Measurements from ENCODE around the gene EVC2.
"Not testable (repeated sequence)": the region's sequence is repeated elsewhere in the genome, so short reads cannot be mapped to it uniquely, and the experiment has no call there.

The EVC2 gene

DNA sequence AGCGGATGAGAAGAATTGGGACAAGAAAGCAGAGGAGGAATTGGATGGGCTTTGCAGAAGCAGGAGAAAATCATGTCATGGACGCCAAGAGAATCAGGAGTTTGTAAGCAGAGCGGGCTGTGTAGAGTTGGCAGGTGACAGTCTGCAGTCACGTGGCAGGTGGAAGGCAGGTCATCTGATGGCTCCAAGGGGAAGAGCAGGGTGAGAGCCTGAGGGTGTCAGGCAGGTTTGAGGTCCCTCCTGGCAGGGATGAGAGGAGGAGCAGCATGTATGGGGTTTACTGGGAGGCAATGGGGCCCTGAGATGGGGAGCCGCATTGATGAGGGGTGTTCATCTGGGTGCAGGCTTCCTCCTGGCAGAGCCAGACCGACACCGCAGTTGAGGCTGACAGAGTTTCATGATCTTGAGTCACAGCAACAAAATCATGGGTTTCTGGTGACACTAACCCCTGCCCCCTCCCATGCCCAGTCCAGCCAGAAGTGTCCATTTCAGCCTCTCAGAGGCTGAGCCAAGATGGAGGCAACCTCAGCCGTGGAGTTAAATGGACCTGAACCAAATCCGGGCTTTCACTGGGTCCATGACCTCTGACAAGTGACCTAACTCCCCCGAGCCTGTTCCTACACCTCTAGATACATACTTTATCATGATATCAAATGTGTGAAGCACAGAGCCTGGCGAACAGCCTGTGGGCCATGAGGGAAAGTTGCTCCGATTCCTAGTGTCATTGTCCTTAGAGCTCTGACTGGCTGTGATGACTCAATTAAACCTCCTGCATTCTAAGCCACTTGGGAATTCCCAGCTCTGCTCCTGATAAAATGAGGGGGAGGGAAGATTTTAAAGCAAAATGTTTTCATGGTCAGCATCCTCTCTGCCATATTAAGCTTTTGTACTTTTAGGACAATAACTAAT lies 38.7 kb upstream of the EVC2 start:
- DNase-seq (ENCODE audit: low read depth in 1 of 2, low spot score in 1 of 2), result no peak

GRCh38 chr4:5746250-5746649 lies 37.9 kb upstream of the EVC2 start:
- no peak for DNase-seq (ENCODE audit: low read depth in 1 of 2, low spot score in 1 of 2)

DNA sequence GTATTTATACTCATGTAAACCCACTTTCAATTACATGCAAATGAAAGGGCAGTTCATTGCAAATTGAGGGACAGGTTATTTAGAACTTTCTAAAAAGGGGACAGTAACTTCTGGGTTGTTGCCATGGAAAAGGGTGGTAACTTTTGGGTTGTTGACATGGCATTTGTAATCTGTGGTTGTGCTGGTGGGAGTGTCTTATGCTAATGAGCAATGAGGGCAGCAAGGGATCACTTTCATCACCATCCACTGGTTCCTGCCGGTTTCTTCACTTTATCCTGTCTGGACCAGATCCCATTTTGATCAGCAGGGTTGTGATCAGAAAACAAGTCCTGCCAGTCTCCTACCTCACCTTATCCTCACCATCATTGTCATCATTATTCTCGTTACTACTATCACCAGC lies 34.6 kb upstream of the EVC2 start:
- no peak for DNase-seq (ENCODE audit: low read depth in 1 of 2, low spot score in 1 of 2)

- no peak for DNase-seq (ENCODE audit: low read depth in 1 of 2, low spot score in 1 of 2)
Measured at GRCh38 chr4:5742388-5742787, 34.0 kb upstream of the EVC2 start.

DNA sequence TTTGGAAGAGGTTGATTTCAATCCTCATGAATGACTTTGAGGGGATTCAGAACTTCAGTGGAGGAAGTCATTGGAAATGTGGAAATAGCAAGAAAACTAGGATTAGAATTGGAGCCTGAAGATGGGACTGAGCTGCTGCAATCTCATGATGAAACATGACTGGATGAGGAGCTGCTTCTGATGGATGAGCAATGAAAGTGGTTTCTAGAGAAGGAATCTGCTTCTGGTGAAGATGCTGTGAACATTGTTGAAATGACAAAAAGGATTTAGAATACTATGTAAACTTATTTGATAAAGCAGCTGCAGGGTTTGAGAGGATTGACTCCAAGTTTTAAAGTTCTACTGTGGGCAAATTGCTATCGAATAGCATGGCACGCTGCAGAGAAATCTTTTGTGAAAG lies 29.7 kb upstream of the EVC2 start:
- no peak for DNase-seq (ENCODE audit: low read depth in 1 of 2, low spot score in 1 of 2)

DNA sequence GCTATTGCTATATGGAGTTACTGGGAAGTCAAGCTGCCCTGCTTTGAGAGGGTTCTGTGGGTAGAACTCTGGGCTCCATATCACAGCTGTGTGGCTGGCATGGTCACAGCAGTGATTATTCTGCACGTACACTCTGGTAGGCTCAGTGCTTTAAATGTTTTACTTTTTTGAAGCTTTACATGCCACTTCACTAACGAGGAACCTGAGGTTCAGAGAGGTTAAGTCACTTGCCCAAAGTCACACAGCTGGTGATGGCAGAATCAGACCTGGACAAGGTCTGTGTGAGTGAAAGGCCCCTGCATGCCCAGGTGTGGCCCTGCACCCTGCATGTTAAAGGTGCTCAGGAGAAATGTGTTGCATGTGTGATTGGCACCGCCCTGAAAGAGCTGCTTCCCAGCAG lies 27.1 kb upstream of the EVC2 start:
- DNase-seq (ENCODE audit: low read depth in 1 of 2, low spot score in 1 of 2), result no peak

- DNase-seq (ENCODE audit: low read depth in 1 of 2, low spot score in 1 of 2), result no peak
Measured at GRCh38 chr4:5734853-5735252, 26.5 kb upstream of the EVC2 start.

- DNase-seq (ENCODE audit: low read depth in 1 of 2, low spot score in 1 of 2), result no peak
Measured at GRCh38 chr4:5732158-5732557, 23.8 kb upstream of the EVC2 start.

- DNase-seq (ENCODE audit: low read depth in 1 of 2, low spot score in 1 of 2), result no peak
Measured at GRCh38 chr4:5730993-5731990, 22.9 kb upstream of the EVC2 start.

- DNase-seq (ENCODE audit: low read depth in 1 of 2, low spot score in 1 of 2), result no peak
Measured at GRCh38 chr4:5730436-5730835, 22.1 kb upstream of the EVC2 start.

DNA sequence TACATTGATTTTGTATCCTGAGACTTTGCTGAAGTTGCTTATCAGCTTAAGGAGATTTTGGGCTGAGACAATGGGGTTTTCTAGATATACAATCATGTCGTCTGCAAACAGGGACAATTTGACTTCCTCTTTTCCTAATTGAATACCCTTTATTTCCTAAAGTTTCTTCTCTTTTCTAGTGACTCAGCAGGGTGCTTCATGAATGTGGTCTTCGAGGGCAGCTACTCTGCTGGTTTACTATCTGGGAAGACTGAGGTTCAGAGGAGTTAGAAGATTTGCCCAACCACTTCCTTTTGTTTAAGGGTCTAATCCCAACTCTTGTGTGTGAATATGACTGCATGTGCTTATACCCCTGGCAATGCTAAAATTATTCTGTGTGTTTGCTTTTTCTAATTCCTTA lies 20.1 kb upstream of the EVC2 start:
- not testable (repeated sequence) for DNase-seq (ENCODE audit: low read depth in 1 of 2, low spot score in 1 of 2)

DNA sequence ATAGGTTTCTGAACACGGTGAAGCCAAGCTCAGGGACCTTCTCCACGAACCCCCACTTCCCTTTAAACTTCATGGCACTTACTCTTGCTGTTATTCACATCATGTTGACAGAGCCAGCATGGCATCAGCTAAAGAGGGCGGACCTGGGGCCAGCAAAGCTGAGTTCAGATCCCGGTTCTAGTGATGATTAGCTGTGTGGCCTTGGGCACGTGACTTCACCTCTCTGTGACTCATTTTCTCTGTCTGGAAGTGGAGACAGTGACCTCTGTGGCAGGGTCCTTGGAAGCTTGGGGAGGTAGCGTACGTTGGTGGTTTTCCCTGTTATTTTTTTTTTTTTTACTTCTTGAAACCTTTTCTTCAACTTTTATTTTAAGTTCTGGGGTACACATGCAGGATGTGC lies 16.0 kb upstream of the EVC2 start:
- no peak for DNase-seq (ENCODE audit: low read depth in 1 of 2, low spot score in 1 of 2)

- no peak for DNase-seq (ENCODE audit: low read depth in 1 of 2, low spot score in 1 of 2)
Measured at GRCh38 chr4:5722328-5722727, 14.0 kb upstream of the EVC2 start.

DNA sequence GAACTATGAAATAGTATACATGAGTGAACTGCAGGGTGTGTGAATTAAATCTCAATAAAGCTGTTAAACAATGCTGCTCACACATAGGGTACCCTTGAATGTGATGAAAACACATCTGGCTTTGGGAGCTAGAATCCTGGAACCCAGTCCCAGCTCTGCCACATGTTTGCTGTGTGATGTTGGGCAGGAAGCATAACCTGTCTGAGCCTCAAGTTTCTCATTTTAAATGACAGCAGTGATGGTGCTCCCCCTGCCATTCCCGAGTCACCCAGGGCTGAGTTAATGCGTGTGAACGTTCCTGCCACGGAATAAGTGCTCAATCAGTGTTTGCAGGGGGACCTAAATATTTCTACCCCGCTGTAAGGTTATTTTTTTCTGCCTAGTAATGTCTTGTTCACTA lies 13.6 kb upstream of the EVC2 start:
- no peak for DNase-seq (ENCODE audit: low read depth in 1 of 2, low spot score in 1 of 2)

GRCh38 chr4:5720980-5721379 lies 12.6 kb upstream of the EVC2 start:
- DNase-seq (ENCODE audit: low read depth in 1 of 2, low spot score in 1 of 2), result no peak

DNA sequence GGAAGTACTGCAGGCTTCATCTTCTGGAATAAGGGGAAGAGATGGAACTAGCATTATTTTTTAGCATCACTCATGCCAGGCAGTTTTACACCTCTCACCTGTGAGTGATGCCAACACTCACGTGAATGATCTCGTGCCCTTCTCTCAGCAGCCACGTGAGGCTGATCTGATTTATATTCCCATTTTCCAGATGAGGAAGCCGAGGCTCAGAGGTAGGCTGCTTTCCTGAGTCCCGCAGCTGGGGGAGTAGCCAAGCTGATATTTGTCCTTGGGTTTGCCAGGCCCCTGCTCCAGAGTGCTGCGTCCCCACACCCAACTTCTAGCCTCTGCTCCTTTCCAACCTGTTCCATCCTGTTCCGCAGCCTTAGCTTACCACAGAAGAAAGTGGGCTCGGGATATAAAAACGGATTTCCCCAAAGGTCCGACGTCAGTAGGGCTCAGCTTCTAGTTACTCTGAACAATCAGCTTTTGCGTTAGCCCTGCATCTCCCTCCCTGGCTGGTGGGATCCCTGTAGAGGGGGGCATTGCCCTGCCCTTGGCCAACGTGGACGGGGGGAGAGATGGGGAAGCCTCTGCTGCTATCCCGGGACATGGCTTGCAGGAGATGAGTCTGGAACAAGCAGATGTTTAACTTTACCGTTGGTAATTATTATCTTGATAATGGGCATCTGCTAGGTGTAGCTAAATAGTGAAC lies 11.9 kb upstream of the EVC2 start:
- DNase-seq (ENCODE audit: low read depth in 1 of 2, low spot score in 1 of 2), result no peak

GRCh38 chr4:5719350-5720055 lies 11.1 kb upstream of the EVC2 start:
- DNase-seq (ENCODE audit: low read depth in 1 of 2, low spot score in 1 of 2), result no peak

DNA sequence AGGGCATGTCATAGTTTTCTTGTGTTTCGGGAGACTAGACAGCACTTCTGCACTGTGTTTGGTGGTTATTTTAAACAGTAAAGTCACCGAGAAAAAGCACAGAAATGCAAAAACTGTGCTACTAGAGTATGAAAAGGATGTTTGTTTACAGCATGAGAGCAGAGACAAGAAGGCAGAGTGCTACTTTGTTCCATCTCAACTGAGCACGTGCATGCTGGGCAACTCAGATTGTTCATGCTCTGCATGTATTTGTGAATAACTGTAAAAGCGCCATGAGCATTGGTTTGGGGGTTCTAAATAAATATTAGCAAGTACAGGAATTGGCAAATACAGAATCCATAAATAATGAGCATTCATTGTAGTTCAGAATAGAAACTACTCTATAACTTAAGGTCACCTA lies 10.1 kb upstream of the EVC2 start:
- DNase-seq (ENCODE audit: low read depth in 1 of 2, low spot score in 1 of 2), result no peak

DNA sequence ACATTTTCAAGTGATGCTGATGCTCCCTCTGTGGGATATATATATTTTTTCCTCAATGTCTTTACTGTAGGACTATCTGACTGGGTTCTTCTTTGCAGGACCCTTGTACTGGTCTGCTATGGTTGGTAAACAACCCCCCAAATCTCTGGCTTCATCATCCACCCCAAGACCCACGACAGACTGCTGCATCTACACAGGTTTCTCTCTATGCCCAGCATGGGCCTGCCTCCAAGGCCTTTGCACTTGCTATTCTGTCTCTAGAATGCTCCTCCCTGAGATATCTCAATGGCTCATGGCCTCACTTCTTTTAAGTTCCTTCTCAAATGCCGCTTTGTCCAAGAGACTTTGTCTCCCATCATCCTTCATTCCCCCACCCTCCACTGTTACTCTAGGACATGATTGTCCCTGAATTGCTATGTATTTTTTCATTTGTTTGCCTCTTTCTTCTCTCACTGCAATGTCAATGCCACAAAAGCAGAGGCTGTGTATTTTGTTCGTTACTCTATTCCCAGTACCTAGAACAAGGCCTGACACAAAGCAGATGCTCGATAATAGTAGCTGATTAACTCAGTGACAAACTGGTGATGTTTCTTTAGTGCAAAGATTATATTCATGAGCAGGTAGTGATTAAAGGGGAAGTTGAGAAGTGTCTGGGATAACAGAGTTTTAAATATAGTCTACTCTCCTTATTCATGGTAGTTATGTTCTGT lies 9.2 kb upstream of the EVC2 start:
- DNase-seq (ENCODE audit: low read depth in 1 of 2, low spot score in 1 of 2), result no peak

DNA sequence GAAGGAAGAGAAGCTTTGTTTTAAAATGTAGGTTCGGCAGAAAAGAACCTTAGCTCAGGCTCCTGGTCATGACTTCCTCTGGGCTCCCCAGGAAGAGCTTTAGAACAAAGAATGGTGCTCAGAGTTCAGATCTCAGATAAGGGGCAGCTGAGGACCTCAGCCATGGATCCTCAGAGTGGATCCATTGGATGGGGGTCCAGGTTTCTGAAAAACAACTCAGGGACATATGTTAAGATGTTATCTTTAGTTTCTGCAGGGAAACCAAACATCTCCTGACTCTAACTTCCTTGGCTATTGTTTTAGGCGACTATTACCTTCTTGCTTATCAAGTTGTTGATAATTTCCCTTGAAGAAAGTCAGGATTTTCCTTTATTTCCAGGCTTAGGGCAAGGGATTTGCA lies 8.0 kb upstream of the EVC2 start:
- DNase-seq (ENCODE audit: low read depth in 1 of 2, low spot score in 1 of 2), result no peak
